Measurements from ENCODE around the gene BHLHE40.

GRCh38 chr3:5017925-5018531 lies 38.8 kb downstream of the BHLHE40 start:
- TF ChIP-seq CTCF (IDR thresholded peaks at IDR 0.05; ENCODE audit: borderline replicate concordance, extremely low read depth, low read length, poor library complexity, severe bottlenecking) (no peak), EZH2 (IDR thresholded peaks at IDR 0.05; ENCODE audit: borderline replicate concordance, low read depth, low read length, severe bottlenecking) (no peak)

All from DND-41 (cell line).